GM15510 (cell line): ENCODE measurements around the gene TIMM29.

Source experiments
- POLR2A ChIP-seq: IDR thresholded peaks from 3 replicates; pipeline ENCODE4 v1.6.1; 2011; ENCODE audit warnings: borderline replicate concordance; ENCODE audit not compliant: insufficient read length; ENCODE audit errors: extremely low read depth

TIMM29 gene

DNA sequence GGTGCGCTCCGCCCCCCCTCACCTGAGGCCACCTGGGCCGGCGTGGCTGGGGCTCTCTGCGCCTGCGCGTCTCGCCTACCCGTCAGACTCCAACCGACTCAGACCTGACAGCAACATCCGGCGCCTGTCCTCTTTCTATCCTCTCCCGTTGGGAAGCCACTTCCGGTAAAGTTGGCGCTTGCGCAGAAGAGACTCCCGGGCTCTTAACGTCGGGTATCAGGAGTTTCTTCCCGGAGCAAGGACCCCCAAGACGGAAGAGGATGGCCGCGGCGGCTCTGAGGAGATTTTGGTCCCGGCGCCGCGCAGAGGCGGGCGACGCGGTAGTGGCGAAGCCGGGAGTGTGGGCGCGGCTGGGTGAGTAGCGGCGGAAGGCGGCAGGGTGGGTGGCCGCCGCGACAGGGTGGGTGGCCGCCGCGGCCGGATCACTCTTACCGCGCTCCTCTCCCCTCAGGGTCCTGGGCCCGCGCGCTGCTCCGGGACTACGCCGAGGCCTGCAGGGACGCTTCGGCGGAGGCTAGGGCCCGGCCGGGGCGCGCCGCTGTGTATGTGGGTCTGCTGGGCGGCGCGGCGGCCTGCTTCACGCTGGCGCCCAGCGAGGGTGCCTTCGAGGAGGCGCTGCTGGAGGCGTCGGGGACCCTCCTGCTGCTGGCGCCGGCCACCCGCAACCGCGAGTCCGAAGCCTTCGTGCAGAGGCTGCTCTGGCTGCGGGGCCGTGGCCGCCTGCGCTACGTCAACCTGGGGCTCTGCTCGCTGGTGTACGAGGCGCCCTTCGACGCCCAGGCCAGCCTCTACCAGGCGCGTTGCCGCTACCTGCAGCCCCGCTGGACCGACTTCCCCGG is at the start of gene TIMM29, which contains the start of gene YIPF2:
Gene TIMM29, plus strand, starts transcription at position 249 of the 839 bp plus-strand sequence. Its CDS starts 12 bp downstream, at position 261.
Gene YIPF2, minus strand, starts transcription at position 77 of the 839 bp plus-strand sequence. CDS start 229 bp downstream, outside the sequence.
- peak; percentile 73 for TF ChIP-seq POLR2A

DNA sequence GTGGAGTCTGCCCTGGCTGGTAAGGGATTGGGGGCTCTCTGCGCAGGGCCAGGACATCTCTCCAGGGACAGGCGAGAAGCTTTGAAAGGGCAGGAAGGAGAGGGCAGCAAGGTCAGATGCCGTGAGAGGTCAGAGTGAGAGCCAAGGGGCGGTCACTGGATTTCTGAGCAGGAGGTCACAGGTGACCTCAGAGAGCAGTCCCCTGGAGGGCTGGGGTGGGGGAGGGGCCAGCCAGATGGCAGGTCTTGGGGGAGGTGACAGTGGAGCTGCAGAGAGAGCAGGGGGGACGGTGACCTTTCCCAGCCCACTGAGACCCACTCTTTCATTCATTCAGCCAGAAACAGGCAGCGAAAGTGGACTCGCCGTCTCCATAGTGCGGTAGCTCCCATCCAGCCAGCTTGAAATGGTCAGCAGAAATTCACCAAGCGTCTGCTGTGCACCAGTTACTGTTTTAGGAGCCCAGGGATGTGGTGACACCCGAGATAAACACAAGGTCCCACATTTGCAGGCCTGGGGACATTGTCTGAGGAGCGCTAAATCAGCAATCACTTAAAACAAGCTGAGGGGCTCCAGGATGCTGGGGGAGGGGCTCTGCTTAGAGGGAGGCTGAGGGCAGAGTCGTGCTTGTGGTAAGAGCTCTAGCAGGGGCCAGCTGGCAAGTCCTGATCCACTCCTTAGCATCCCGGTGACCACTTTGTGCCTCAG is 47.1 kb upstream of the TIMM29 start:
- TF ChIP-seq POLR2A = no peak

DNA sequence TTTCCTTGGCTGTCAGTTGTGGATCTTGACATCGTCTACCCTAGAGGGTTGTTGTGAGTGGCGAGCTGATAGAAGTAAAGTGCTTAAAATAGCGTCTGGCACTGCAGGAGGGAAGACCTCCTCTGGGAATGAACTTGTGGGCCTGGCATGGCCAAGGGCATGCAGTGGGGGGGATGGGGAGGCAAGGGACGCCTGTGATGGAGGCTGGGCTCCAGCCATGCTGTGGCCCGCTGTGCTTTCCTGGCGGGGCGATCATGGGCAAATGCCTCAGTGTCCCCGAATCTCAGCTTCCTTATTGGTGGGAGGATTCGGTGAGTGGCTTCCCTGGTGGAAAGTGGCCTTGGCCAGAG is 46.5 kb upstream of the TIMM29 start:
- TF ChIP-seq POLR2A = no peak

GRCh38 chr19:10884274-10884673 is 44.3 kb upstream of the TIMM29 start:
- TF ChIP-seq POLR2A = no peak

GRCh38 chr19:10885201-10886169 is 43.1 kb upstream of the TIMM29 start:
- no peak for TF ChIP-seq POLR2A

GRCh38 chr19:10887616-10888367 is 40.8 kb upstream of the TIMM29 start:
- TF ChIP-seq POLR2A = no peak

DNA sequence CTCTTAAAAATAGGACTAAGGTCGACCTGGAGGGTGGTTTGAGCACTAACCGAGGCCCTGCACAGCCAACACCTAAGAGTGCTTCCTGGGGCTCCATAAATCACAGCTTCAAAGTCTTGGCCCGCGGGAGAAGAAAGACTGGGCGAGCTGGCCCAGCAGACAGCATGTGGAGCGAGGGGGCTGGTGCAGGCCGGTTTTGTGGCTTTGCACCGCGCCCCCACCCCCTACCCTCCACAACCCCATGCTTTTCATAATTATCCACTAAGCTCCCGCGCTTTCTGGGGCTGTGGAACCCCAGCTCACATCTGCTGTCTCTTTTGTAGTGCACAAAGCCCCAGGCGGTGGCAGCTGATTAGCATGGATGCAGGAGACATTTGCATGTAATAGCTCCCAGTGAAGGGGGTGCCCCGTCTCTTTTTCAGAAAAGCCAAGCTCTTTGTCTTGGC is 40.2 kb upstream of the TIMM29 start:
- TF ChIP-seq POLR2A = no peak

DNA sequence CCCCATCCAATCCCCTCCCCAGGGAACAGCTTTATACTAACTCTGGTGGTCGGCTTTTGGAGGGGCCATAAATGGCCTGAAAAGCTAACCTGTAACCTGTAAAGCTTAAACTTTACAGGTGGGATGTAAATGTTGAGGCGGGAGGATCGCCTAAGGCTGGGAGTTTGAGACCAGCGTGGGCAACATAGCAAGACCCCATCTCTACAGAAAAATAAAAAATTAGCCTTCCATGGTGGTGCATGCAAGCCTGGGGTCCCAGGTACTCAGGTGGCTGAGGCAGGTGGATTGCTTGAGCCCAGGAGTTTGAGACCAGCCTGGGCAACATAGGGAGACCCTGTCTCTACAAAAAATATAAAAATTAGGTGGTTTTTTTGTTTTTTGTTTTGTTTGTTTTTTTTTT is 38.7 kb upstream of the TIMM29 start:
- TF ChIP-seq POLR2A = no peak

GRCh38 chr19:10891405-10892086 is 37.1 kb upstream of the TIMM29 start:
- no peak for TF ChIP-seq POLR2A

- TF ChIP-seq POLR2A = no peak
These were observed 36.4 kb upstream of the TIMM29 start for GRCh38 chr19:10892256-10892655.

- no peak for TF ChIP-seq POLR2A
These were observed 33.7 kb upstream of the TIMM29 start for GRCh38 chr19:10894911-10895213.

DNA sequence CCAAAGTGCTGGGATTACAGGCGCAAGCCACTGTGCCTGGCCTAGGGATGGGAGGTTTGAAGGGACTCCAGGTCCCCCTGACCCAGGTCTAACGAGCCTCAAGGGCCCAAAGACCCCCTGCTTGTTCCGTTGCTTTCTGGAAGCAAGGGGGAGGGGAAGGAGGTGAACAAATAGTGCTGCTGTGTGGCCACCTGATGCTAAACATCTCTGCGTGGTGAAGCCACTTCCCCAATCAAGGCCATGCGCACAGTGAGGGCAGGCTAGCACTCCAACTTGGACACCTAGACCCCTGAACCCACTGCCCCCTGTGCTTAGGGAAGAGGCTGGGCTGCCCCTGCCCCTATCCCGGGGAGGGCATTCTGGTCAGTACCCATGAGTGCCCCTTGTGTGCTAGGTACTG is 33.2 kb upstream of the TIMM29 start:
- TF ChIP-seq POLR2A = no peak

DNA sequence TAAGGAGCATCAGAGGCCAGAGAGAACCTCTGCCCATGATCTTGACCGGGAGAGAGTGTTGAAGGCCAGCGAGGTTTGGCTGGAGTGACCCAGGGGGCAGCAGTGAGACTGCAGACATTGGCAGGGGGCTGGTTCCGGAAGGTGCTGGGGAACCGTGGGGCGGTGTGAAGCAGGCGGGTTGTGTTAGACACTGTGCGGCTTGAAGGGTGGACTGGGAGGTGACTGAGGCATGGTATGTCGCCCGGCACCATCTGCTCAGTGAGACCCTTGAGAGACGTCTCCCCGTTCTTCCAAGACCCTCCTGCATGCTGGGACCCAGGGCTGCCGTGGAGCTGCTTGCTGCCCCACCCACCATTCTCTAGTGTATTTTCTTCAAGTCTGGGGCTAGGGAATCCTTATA is 32.7 kb upstream of the TIMM29 start:
- no peak for TF ChIP-seq POLR2A
